Colonic mucosa (tissue), 4 donors: ENCODE measurements around the gene FOXE1. TPM values are rescaled to one million over a fixed set of nuclear protein-coding genes. Genes with fewer than 3 reads are reported as not detected.

ENCODE experiments used
- DNase-seq: peaks from one replicate; pipeline ENCODE4 v3.0.0-alpha.2; 2020
- H3K27ac ChIP-seq: fragments of 200-600 bp; one replicate; pipeline ENCODE4 v1.8.0; 2021
- H3K27me3 ChIP-seq: fragments of 200-600 bp; one replicate; pipeline ENCODE4 v1.8.0; 2021
- H3K36me3 ChIP-seq: fragments of 200-600 bp; one replicate; pipeline ENCODE4 v1.8.0; 2021
- H3K4me1 ChIP-seq: fragments of 200-600 bp; one replicate; pipeline ENCODE4 v1.8.0; 2021; ENCODE audit warnings: mild to moderate bottlenecking
- H3K4me3 ChIP-seq: fragments of 200-600 bp; one replicate; pipeline ENCODE4 v1.8.0; 2021
- H3K9ac ChIP-seq, 2 donors: one replicate each; pipeline ENCODE4 v1.7.0; 2013; ENCODE audit warnings: control low read depth in 2 of 2, low read depth in 2 of 2, low read length in 2 of 2
- H3K9me3 ChIP-seq: fragments of 200-600 bp; one replicate; pipeline ENCODE4 v1.8.0; 2021
- intact Hi-C: fragments of 100-400 bp; cut with DNase I; formaldehyde crosslinking; loops from one replicate; pipeline ENCODE4 v1.14.1; 2022
- total RNA-seq, 2 donors: library from RNA; stranded (reverse); fragmentation: NEBNext Ultra II Directional in 1 of 2; extraction: Animal tissue kit (Norgen Biotek cat#: 25700) in 1 of 2; gene quantifications; one replicate each; pipeline ENCODE4 v1.2.1, GENCODE V29; 2021
- TF ChIP-seq, protein P1 (sequence below): fragments of 200-600 bp; IDR thresholded peaks from one replicate; pipeline ENCODE4 v1.8.0; 2022; ENCODE audit warnings: antibody characterized with exemption, mild to moderate bottlenecking
- donor health status: healthy.
- donor health status: DM: no; HTN: no; CAD: no.
- donor health status: DM: no; HTN: no; CAD: no.

FOXE1 gene
- total RNA-seq, 2 donors from 2014 or later = not detected

DNA sequence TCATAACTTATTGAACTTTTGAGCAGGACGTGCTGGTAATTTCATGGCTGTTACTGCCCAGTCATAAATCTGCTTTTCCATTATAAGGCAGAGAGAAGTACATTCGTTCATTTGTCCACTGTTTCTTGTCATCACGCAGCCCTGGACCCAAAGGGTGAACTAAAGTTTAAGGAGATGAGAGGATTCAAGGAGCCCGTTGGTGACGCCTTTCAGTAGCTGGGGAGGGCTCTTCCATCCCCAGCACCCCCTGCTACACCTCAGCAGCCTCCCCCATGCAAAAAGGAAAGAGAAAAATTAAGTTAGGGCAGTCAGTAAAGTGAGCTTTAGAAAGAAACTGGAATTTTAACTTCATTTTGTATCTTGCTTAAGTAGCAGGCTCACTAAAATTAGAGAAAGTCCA is 2.9 kb downstream of the FOXE1 start:
- H3K4me3 ChIP-seq = no peak overlapping the region
- H3K9ac ChIP-seq = no peak overlapping the region
- no peak for DNase-seq
- H3K4me1 ChIP-seq = no peaks in the 10 kb centered on the region
- intact Hi-C loops = no loop called here
- H3K27ac ChIP-seq = no peak overlapping the region
- H3K9me3 ChIP-seq = no peaks in the 10 kb centered on the region
- TF ChIP-seq, protein P1, sequence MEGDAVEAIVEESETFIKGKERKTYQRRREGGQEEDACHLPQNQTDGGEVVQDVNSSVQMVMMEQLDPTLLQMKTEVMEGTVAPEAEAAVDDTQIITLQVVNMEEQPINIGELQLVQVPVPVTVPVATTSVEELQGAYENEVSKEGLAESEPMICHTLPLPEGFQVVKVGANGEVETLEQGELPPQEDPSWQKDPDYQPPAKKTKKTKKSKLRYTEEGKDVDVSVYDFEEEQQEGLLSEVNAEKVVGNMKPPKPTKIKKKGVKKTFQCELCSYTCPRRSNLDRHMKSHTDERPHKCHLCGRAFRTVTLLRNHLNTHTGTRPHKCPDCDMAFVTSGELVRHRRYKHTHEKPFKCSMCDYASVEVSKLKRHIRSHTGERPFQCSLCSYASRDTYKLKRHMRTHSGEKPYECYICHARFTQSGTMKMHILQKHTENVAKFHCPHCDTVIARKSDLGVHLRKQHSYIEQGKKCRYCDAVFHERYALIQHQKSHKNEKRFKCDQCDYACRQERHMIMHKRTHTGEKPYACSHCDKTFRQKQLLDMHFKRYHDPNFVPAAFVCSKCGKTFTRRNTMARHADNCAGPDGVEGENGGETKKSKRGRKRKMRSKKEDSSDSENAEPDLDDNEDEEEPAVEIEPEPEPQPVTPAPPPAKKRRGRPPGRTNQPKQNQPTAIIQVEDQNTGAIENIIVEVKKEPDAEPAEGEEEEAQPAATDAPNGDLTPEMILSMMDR = no peak
- peaks cover 93% of the 10 kb centered on the region for H3K27me3 ChIP-seq
- H3K36me3 ChIP-seq = no peaks in the 10 kb centered on the region

DNA sequence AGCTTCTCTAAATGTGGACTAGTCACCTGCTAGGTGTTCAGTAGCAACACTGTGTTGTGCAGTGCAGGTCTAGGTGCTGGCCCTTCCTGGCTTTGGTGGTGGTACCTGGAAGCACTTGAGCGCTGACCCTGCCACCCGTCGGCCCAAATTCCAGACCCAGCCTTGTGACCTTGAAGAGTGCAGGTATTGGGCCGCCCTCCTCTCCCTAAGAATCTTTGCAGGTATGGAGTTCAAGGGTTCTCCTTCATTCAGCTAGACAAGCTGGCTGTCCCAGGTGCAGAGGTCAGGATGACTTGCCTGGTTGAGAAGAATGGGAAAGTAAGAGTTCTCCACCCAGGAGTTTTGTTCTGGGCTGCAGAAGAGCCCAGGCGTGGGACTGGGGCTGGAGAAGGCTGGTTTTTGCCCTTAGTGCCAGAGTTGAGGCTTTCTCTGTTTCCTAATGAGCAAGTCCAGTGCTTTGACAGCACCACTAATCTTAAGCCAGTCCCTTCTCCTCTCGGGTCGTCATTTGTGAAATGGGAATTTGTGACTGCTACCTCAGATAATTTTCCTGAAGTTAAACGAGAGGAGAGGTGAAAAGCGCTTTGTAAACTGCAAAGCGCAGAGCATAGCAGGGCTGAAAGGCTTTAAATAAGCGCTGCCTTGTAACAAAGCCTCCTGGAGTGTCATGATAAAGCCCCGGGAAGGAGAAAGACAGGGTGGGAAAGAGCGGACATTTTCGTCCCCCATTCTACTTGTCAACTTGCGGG is 4.0 kb downstream of the FOXE1 start:
- no peak overlapping the region for H3K4me3 ChIP-seq
- no peak overlapping the region for H3K9ac ChIP-seq
- no peak for DNase-seq
- no peaks in the 10 kb centered on the region for H3K9me3 ChIP-seq
- H3K27ac ChIP-seq = no peak overlapping the region
- H3K27me3 ChIP-seq = peaks cover 82% of the 10 kb centered on the region
- intact Hi-C loops = no loop called here
- H3K4me1 ChIP-seq = no peaks in the 10 kb centered on the region
- TF ChIP-seq, protein P1 = no peak
- H3K36me3 ChIP-seq = no peaks in the 10 kb centered on the region

DNA sequence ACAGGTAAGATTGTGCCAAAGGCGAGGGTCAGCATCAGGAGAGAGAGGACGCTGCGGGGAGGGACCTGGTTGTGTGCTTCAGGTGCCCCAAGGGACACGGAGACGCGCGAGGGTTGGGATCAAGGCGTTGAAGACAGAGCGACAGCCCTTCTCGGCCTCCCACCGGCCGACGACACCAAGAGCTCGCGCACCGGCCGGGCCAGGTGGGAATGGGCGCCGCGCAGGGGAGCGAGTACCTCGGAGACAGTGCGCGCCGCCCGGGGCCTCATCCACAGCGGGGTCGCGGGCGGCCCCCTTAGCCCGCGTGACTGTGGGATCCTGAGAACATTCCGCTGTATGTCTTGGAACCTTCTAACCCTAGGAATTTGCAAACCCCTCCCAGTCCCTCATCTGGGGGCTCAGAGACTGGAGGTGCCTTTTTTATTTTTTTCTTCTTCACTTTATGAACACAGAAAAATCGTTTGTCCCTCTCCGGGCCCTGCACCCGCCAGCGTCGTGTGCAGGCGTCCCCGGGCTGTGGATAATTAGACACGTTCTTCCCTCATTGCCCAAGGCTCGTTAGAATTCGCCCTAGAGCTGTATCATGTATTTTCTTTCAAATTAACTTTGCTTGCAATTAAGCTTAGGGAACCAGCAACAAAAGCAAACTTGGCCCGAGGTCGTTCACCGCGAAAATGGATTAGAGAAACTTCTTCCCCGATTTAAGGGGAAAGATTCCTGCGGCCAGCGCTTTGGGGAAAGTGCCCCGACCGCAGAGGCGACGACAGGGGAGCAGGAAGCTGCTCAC is 4.8 kb downstream of the FOXE1 start:
- Histone ChIP-seq H3K4me3 (no peak overlapping the region), H3K9ac (no peak overlapping the region), H3K27ac (no peak overlapping the region), H3K9me3 (no peaks in the 10 kb centered on the region), H3K36me3 (no peaks in the 10 kb centered on the region), H3K27me3 (peaks cover 74% of the 10 kb centered on the region), H3K4me1 (no peaks in the 10 kb centered on the region)
- no peak for DNase-seq
- intact Hi-C loops = no loop called here
- TF ChIP-seq, protein P1 = no peak

DNA sequence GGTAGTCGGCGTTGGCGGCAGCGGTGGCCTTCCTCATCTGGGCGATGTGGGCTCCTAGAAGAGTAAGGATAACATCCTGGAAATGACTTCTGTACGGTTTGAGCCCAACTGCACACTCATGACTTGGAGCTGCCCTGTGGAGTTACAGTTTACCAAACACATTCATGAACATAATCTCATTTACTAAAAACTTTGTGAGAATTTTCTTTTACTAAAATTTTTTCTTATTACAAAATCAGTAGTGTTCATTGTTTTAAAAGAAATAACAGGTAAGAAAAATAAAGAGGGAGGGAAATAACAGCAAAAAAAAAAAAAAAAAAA is 5.3 kb downstream of the FOXE1 start:
- Histone ChIP-seq H3K9ac (no peak overlapping the region), H3K36me3 (no peaks in the 10 kb centered on the region), H3K4me1 (no peaks in the 10 kb centered on the region), H3K27me3 (peaks cover 69% of the 10 kb centered on the region), H3K27ac (no peak overlapping the region), H3K9me3 (no peaks in the 10 kb centered on the region), H3K4me3 (no peak overlapping the region)
- TF ChIP-seq, protein P1 = no peak
- intact Hi-C loops = no loop called here
- DNase-seq = no peak

DNA sequence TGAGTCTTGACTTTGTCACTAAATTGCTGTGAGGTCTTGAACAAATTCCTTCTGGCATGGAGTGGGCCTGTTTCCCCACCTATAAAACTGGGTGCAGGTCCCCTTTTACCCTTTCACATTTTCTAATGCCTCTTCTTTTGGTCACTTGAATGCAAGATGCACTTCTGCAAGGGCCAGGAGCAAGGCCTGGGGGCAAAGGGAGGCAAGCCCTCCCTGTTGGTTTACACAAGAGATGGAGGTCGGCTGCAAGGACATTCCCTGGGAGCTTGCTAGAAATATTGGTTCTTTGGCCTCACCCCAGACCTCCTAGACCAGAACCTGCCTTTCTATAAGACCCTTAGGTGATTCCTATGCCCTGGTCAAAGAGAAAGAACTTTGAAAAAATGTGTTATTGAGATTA is 5.8 kb downstream of the FOXE1 start:
- intact Hi-C loops = no loop called here
- Histone ChIP-seq H3K27me3 (peaks cover 64% of the 10 kb centered on the region), H3K9ac (no peak overlapping the region), H3K36me3 (no peaks in the 10 kb centered on the region), H3K4me1 (no peaks in the 10 kb centered on the region), H3K27ac (no peak overlapping the region), H3K9me3 (no peaks in the 10 kb centered on the region), H3K4me3 (no peak overlapping the region)
- TF ChIP-seq, protein P1 = no peak
- DNase-seq = no peak
